ENCODE data around the gene SLC1A2.
A peak's percentile ranks its signal among the peaks of the same experiment; 100 is the strongest.
"Not testable (repeated sequence)": the region's sequence is repeated elsewhere in the genome, so short reads cannot be mapped to it uniquely, and the experiment has no call there.

SLC1A2 gene

DNA sequence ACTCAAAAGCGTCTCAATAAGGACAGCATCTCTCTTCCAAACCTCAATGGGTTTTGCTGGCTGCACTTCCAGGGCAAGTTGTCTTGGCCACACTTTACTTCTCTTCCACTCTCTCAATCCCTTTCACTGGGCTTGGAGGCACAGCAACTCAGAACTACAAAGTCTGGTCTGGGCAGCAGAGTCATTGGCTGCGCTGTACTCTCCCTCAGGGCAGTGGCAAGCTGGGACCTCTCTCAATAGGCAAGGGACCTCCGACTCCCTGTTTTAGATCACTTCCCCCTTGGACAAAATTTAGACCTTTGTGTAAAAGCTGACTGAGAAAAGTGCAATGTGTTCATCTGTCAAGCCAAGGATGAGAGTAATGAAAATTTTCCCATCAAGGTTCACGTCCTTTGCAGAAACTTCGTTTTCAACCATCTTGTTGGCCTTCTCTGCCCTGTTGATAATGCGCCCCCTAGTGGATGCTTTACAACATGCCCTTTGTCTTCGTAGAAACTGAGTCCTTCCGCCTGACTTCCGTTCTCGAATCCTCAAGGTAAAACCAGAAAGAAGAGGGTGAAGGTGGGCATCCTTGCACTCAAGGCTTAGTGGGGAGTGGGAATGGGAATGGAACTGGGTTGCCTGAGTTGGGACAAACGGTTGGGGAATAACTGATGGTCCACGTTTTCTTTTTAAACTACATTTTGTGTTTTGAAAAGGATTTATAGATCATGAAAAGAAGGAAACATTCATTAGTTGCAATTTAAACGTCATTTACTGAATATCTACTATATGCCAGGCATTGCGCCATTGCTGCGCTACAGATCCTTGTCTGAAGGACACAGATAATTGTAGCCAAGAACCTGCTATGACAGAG, 181.3 kb downstream of the SLC1A2 start:
- DNase-seq, result peak; percentile 76

DNA sequence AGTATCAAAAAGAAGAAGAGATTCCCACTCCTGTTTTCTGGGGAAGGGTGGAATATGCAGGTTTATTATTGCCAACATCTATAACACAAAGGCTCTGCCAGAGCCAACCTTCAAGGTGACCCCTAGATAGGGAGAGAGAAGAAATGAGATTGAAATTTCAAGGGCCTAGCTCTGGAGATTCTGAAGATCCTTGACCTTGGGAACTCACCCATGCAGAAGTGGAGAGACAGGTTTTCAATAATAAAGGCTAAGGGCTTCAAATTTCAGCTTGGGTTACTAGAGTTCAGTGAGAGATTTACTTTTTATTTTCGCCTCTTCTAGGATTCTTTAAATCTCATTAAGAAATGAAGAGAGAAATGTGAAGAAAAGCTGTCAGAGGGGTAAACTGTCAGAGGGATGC, 182.0 kb downstream of the SLC1A2 start:
- DNase-seq, result no peak

DNA sequence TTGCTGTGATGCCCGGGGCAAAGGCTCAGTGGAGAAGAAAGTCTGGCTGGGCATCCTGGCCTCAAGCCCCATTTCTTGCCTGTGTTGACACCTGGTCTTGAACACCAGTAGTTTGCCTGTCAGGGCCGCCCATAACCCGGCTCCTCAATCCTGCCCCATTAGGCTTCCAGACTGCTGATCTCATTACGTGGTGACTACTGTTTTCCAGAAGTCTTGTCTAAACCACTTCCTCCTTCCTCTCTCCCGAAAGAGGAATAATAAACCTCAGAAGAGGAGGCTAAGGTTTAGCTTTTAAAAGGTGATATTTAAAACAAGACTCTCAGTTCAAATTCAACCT, 182.7 kb downstream of the SLC1A2 start:
- DNase-seq, result no peak

DNA sequence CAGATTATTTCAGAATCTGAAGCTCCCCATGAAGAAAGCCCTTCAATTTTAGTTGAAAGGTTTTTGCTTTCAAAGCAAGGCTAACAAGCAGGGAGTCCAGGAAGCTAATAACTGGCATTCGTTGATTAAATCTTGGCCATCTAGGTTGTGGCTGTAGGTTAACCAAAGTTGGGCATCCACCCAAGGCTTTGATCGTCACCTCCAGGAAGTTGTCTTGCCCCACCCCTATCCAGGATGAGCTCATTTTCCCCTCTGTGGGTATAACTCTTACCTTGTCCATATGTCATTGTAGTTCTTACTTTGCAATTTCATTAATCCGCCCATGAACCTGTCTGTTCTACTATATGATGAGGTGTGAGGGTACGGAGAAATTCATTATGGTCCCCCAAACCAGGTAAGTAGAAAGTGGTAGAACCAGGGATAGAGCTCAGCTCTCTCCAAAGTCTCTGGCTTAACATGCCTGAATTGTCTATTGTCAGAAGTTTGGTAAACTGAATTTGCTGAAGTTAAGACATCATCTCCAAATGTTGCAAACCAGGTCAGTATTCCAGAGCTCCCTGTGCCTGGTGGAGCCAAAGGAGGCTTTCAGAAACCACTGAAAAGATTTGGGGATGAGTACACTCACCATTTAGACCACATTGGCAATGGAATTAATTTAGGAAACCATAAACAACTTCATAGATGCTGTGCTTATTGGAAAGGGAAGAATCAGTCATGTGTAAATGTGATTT, 183.3 kb downstream of the SLC1A2 start:
- DNase-seq, result no peak

DNA sequence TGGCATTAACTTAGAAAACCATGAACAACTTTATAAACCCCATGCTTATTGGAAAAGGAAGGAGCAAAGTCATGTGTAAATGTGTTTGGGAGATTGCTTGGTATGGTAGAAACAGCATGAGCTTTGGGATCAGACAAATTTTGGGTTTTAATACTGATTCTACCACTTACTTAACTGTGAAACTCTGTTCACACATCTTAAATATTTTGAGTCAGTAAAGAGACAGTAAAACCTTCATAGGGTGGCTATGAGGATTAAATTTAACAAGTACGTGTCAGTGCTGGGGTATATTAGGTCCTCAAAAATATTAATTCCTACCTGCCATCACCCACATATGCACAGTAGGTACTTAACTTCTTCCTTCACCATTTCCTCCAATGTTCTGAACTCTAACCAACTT, 183.9 kb downstream of the SLC1A2 start:
- DNase-seq, result no peak

DNA sequence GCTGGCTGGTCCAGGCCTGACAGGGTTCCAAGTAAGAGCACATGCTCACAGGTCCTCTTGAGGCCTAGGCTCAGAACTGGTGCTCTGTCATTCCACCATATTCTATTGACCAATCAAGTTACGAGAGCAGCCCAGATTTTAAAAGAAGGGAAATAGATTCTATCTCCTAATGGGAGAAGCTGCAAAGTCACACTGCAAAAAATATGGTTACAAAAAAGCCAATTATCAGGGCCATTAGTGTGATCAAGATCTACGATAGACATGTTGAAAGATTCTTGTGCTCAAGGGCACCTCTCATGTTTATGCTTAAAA, 184.2 kb downstream of the SLC1A2 start:
- DNase-seq, result no peak

DNA sequence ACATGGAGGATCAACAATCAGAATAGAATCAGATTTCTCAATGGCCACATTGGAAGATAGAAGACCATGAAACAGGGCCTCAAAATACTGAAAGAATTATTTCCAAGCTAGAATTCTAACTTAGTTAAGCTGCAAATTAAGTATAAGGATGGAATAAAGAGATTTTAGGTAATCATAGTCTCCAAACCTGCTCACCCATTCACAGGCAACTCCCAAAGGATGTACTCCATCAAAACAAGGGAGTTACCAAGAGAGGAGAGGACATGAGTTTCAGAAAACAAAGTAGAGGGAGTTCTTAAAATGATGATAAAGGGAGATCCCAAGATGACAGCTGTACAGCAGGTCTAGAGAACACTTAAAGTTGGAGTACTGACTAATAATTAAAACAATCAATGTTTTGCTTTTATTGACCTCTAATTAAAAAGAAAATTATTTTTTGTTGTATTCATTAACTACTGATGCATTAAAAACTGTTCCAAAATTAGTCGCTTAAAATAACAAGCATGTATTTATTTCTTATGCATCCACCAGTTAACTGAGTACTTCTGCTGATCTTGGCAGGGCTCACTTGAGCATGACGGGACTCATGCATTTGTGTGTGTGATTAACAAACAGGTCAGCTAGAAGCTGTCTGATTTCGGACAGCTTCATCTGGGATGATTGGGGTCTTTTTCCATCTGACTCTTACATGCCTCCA, 184.8 kb downstream of the SLC1A2 start:
- DNase-seq, result no peak

DNA sequence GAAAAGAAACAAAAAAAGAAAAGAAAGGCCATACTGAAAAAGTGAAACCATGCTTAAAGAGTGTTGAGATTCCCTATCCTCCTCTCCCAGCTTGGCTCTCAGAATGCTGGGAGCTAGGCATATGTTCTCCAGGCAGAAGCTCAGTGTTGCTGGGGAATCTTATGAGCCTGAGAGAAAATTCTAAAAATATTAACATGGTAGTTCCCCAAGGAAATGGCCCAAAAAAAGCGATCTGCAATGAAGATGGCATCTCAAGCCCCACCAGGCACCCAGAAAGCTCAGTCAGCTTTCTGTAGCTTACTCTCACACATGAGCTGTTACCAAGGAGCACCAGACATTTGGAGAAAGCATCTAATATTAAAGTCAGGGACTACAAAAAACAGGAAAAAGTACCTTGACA, 185.8 kb downstream of the SLC1A2 start:
- no peak for DNase-seq

DNA sequence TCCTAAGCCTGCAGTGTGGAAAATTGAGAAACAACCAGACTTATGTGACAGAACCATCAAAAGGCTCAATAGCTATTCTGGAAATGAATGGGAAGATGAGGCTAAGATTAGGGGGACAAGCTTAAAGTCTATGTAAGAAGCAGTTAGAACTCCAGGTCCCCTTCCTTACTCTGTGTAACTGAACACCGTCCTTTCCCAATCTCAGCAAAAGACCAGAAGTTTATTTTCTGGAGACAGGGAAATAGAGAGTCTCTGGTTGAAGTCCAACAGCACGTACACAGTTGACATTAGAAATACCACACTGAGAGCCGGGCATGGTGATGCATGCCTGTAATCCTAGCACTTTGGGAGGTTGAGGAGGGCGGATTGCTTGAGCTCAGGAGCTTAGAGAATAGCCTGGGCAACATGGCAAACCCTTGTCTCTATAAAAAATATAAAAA, 186.4 kb downstream of the SLC1A2 start:
- no peak for DNase-seq

DNA sequence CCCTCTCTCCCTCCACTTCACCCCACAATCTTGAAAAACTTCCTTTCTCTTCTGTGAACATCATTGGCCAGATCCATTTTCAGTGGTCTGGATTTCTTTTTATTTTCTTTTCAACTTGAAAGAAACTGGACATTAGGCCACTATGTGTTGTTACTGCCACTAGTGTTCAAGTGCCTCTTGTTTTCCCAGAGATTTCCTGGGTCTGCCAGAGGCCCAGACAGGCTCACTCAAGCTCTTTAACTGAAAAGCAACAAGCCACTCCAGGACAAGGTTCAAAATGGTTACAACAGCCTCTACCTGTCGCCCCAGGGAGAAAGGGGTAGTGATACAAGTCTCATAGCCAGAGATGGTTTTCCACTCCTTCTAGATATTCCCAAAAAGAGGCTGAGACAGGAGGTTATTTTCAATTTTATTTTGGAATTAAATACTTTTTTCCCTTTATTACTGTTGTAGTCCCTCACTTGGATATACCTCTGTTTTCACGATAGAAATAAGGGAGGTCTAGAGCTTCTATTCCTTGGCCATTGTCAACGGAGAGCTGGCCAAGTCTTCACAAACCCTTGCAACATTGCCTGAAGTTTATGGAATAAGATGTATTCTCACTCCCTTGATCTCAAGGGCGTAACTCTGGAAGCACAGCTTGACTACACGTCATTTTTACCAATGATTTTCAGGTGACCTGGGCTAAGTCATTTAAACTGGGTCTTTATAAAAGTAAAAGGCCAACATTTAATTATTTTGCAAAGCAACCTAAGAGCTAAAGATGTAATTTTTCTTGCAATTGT, 188.1 kb downstream of the SLC1A2 start:
- DNase-seq, result no peak

DNA sequence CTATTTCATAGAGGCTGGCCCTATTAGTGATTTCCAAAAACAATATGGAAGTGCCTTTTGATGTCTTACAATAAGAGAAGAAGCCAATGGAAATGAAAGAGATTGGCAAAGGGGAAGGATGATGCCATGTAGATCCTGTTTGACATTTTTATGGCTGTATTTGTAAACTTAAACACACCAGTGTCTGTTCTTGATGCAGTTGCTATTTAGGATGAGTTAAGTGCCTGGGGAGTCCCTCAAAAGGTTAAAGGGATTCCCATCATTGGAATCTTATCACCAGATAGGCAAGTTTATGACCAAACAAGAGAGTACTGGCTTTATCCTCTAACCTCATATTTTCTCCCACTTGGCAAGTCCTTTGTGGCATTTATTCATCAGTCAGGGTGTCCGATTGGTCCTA, 189.0 kb downstream of the SLC1A2 start:
- no peak for DNase-seq

DNA sequence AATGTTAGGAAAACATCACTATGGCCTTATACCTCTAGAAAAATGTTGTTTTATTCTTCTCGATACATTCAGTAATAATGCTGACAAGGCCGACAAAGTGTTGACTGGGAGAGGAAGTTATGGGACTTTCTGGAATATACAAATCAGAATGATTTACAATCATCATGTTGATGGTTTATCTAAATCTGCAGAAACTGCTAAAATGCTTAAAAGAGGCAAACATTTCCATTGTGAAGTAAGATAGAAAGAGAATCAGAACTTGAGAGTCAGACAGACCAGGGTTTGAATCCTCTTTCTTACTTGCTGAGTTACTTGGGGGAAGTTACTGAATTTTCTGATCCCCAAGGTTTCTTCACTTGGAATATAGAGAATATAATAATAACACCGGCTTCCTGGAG, 191.0 kb downstream of the SLC1A2 start:
- no peak for DNase-seq

DNA sequence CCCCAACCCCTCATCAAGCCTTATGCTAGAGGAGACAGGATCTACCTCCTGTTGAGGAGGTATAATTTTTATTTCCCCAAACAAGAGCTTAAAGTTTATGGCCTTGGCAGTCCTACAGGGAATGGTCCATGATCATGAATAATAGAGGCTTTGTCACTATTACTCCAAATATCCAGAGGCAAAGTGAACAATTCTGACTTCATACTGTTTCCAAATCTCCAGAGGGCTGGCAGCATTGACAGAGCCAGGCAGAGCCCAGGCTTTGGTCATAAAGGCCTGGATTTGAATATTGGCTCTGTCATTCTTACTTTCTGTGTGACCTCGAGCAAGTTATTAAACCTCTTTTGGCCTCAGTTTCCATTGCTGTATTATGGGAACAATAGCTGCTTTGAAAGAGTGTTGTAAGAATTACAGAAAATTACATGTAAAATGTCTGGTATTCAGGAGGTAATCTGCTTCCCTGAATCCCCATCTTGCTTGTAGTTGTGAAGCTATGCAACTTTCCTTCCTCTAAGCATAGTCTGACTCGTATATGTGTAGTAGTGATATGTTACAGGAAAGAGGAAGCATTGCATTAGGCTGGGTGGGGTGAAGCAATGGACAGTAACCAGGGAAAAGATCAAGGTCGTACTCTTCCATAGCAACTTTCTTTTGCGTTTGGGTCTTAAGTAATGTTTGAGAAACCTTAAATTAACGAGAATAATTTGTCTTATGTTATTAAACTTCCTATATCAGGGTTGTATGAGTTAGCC, 191.6 kb downstream of the SLC1A2 start:
- DNase-seq, result no peak

DNA sequence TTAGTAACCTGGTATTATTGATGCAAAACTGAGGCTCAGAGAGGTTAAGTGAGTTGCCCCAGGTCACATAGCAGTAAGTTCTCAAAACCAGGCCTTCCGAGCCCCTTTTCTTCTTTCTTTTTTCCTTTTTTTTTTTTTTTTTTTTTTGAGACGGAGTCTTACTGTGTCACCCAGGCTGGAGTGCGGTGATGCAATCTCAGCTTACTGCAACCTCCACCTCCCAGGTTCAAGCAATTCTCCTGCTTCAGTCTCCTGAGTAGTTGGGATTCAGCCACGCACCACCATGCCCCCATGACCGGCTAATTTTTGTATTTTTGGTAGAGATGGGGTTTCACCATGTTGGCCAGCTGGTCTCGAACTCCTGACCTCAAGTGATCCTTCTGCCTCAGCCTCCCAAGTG, 192.6 kb downstream of the SLC1A2 start:
- DNase-seq, result not testable (repeated sequence)

DNA sequence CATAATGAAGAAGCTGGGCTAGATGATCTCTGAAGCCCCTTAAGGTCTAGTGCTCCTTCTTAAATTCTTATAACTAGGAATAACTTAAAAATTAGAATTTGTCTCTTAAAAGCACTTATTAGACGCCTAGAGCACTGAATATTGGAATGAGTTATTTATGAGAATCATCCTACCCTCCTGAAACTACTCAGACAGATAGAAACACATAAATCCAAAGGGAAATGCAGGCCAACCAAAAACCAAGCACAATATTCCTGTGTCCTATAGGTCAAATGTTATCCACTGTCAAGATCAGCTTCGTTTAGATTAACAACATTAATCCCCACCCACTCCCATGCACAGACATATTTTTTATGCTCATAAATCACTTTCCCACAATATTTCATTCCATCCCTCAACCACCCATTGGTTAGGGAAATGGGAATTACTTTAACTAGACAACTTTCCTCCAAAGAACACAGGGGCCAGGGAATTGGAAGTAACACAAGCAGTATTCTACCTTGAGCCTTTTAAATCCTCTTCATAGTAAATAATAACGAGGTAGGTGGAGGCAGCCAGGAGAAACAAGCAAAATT, 193.3 kb downstream of the SLC1A2 start:
- no peak for DNase-seq

DNA sequence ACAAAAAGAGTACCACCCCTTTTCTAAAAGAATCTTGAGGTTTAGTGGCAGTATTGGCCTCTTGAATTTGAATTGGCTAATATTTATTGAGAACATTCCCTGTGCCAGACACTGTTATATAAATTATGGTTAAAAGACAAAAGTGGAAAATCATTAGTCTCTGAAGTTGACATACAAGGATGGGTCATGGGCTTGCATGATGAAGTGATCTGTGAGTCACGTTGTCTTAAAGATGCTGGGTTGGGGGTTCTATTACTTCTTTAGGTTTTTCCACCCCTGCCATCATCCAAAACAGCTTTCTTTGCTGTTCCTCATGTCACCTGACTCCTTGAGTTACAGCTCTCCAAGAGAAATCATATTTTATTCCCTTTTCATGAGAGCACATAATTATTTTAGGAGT, 195.4 kb downstream of the SLC1A2 start:
- no peak for DNase-seq

DNA sequence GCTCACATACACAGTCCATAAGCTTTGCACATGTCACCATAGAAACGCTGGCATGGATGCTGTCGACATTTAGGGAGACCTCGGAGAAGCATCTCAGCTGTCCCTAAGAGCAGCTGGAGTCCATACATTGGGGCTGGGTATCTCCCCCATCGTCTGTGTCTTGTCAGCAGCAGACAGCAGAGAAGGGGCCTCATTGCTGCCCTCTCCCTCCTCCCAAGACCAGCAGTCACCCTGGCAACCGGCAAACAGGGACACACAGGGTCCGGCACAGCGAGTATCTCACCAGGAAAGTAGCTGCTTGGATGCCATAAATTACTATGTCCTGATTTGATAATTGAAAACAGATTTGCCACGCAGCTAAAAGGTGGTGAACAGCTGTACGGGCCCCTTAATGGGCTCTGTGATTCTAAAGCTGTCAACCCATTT, 196.0 kb downstream of the SLC1A2 start:
- DNase-seq, result peak; percentile 47

DNA sequence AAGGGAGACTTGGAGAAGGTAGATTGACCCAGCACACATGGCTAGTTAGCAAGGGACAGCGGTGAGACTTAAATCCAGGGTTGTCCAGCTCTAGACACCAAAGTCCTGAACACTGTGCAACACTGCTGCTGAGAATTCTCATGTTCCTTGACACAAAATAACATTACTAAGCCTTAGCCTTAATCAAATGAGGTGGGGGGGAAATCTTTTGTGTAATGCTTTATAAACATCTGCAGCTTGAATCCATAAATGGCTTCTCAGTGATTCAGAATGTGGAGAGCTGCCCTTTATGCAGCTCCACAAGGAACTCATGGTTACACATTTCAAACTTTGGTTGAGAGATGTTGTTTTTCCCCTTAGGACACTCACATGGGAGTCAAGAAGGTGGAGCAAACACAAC, 200.4 kb downstream of the SLC1A2 start:
- DNase-seq, result no peak

DNA sequence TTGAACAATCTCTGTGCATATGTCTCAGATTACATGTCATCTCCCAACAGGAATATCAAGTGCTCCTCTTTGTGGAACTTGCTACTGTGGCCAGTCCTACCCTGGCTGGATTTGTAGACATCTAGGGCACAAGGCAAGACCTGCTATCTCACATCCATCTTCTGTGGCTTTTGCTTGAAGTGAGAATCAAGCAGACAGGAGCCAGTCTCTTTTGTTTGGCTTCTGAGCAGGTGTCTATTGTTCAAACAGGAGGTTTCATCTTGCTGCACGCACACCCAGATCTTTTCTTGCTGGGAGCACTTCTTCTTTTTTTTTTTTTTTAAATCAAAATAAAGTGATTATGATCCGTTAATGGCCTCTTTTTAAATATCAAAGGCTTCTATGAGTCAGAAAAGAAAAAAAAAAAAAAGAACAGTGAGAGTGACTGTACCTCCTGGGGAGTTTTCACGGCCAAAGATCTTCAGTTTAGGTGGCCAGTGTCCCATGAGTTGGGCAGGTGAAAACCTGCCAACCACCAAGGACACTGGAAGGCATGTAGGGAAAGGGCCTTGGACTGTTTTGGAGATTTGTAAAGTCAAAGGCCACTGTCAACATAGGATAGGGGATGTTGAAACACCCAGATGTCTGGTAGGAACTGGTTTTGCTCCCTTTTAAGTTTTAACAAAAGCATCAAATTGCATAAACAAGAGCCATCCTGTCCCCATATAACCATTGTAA, 202.2 kb downstream of the SLC1A2 start:
- DNase-seq, result no peak

DNA sequence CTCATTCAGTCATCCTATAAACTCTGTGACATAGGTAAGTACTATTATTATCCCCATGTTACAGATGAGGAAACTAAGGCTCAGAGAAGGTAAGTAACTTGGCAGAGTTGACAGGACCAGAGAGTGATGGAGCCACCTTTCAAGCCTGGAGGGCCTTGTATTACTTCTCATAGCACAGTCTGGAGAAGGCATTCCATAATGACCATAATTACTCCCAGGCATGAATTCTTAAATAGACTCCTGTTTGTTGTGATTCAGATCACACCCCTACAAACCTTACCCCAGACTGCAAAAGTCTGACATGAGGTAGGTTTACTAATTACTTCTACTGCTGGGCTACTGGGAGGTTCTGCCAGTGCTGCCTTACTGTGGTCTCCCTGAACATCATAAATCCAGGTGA, 203.4 kb downstream of the SLC1A2 start:
- no peak for DNase-seq

DNA sequence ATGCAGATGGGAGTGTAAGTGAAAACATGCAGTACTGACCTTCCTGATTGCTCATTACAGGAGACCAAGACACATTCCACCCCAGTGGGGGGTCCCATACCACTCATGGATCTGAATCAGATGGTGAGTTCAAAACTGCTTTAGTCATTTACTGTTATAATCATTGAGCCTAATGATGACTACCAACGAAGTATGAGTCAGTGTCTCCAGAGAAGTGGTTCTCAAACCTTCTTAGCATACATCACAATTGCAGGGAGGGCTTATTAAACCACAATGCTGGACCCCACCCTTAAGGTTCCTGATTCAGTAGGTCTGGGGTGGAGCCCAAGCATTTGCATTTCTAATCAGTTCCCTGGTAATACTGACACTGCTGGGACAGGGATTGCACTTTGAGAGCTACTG, 204.6 kb downstream of the SLC1A2 start:
- DNase-seq, result no peak

All from NCI-H1105 treated with DMSO at 0.1 percent for 48 hours (cell line).